Measurements from ENCODE around the gene PRDM16. TPM values are rescaled to one million over a fixed set of nuclear protein-coding genes. Genes with fewer than 3 reads are reported as not detected.

PRDM16 gene
- total RNA-seq, 1 experiment from 2014 or later: 0.09 TPM

- Mint-ChIP-seq H3K9me3 (ENCODE audit: low read depth, unreplicated experiment) (no peaks in the 10 kb centered on the region), H3K27ac (ENCODE audit: unreplicated experiment) (no peak overlapping the region), H3K4me1 (ENCODE audit: low read depth, unreplicated experiment) (no peaks in the 10 kb centered on the region), H3K27me3 (ENCODE audit: unreplicated experiment) (peaks cover 22% of the 10 kb centered on the region), H3K36me3 (ENCODE audit: insufficient read depth, unreplicated experiment) (no peaks in the 10 kb centered on the region), H3K4me3 (ENCODE audit: low read depth, unreplicated experiment) (no peak overlapping the region)
- TF ChIP-seq CTCF (IDR thresholded peaks at IDR 0.05; ENCODE audit: unreplicated experiment): no peak
- no TSS peak for BruUV-seq (replicated peaks)
- CTCF ChIA-PET: no interaction called here
- DNase-seq: peak; percentile 6
- intact Hi-C loops (cut with micrococcal nuclease; ENCODE audit: unreplicated experiment): no loop called here
Observed at GRCh38 chr1:3115275-3116149, 46.5 kb downstream of the PRDM16 start.

- DNase-seq: no peak
- H3K4me1 Mint-ChIP-seq (ENCODE audit: low read depth, unreplicated experiment): no peaks in the 10 kb centered on the region
- intact Hi-C loops (cut with micrococcal nuclease; ENCODE audit: unreplicated experiment): no loop called here
Observed at GRCh38 chr1:3116150-3116510, 47.1 kb downstream of the PRDM16 start.

GRCh38 chr1:3116560-3116959 is 47.6 kb downstream of the PRDM16 start:
- CTCF ChIA-PET: no interaction called here
- no peaks in the 10 kb centered on the region for H3K4me1 Mint-ChIP-seq (ENCODE audit: low read depth, unreplicated experiment)
- no peak overlapping the region for H3K27ac Mint-ChIP-seq (ENCODE audit: unreplicated experiment)
- H3K27me3 Mint-ChIP-seq (ENCODE audit: unreplicated experiment): peaks cover 23% of the 10 kb centered on the region
- no TSS peak for BruUV-seq (replicated peaks)
- intact Hi-C loops (cut with micrococcal nuclease; ENCODE audit: unreplicated experiment): no loop called here
- H3K9me3 Mint-ChIP-seq (ENCODE audit: low read depth, unreplicated experiment): no peaks in the 10 kb centered on the region
- no peaks in the 10 kb centered on the region for H3K36me3 Mint-ChIP-seq (ENCODE audit: insufficient read depth, unreplicated experiment)
- TF ChIP-seq CTCF (IDR thresholded peaks at IDR 0.05; ENCODE audit: unreplicated experiment): no peak
- H3K4me3 Mint-ChIP-seq (ENCODE audit: low read depth, unreplicated experiment): no peak overlapping the region
- DNase-seq: no peak

More at GRCh38 chr1:3116150-3116510, 47.1 kb downstream of the PRDM16 start:
- TF ChIP-seq CTCF (IDR thresholded peaks at IDR 0.05; ENCODE audit: unreplicated experiment): no peak
- Mint-ChIP-seq H3K27me3 (ENCODE audit: unreplicated experiment) (peaks cover 23% of the 10 kb centered on the region), H3K36me3 (ENCODE audit: insufficient read depth, unreplicated experiment) (no peaks in the 10 kb centered on the region), H3K9me3 (ENCODE audit: low read depth, unreplicated experiment) (no peaks in the 10 kb centered on the region), H3K27ac (ENCODE audit: unreplicated experiment) (no peak overlapping the region), H3K4me3 (ENCODE audit: low read depth, unreplicated experiment) (no peak overlapping the region)
- no TSS peak for BruUV-seq (replicated peaks)
- CTCF ChIA-PET: no interaction called here

GRCh38 chr1:3117879-3118278 is 48.9 kb downstream of the PRDM16 start:
- no TSS peak for BruUV-seq (replicated peaks)
- H3K4me3 Mint-ChIP-seq (ENCODE audit: low read depth, unreplicated experiment): no peak overlapping the region
- H3K36me3 Mint-ChIP-seq (ENCODE audit: insufficient read depth, unreplicated experiment): no peaks in the 10 kb centered on the region
- H3K4me1 Mint-ChIP-seq (ENCODE audit: low read depth, unreplicated experiment): no peaks in the 10 kb centered on the region
- peaks cover 23% of the 10 kb centered on the region for H3K27me3 Mint-ChIP-seq (ENCODE audit: unreplicated experiment)
- TF ChIP-seq CTCF (IDR thresholded peaks at IDR 0.05; ENCODE audit: unreplicated experiment): no peak
- H3K9me3 Mint-ChIP-seq (ENCODE audit: low read depth, unreplicated experiment): no peaks in the 10 kb centered on the region
- CTCF ChIA-PET: no interaction called here
- no peak overlapping the region for H3K27ac Mint-ChIP-seq (ENCODE audit: unreplicated experiment)
- DNase-seq: no peak
- intact Hi-C loops (cut with micrococcal nuclease; ENCODE audit: unreplicated experiment): no loop called here
